Brain microvascular endothelial cell (primary cell): ENCODE data around the gene ARHGEF19.

Experiments used
- DNase-seq: peaks from one replicate; pipeline ENCODE4 v3.0.0-alpha.2; 2020
- H3K27ac ChIP-seq: fragments of 250-450 bp; sonication (Bioruptor Pico); 2 replicates; pipeline ENCODE4 v1.5.1; 2020; ENCODE audit warnings: mild to moderate bottlenecking, moderate library complexity
- H3K27me3 ChIP-seq: fragments of 250-450 bp; sonication (Bioruptor Pico); replicated peaks from 2 replicates; pipeline ENCODE4 v1.5.1; 2020; ENCODE audit warnings: mild to moderate bottlenecking
- H3K36me3 ChIP-seq: fragments of 250-450 bp; sonication (Bioruptor Pico); replicated peaks from 2 replicates; pipeline ENCODE4 v1.5.1; 2020; ENCODE audit warnings: mild to moderate bottlenecking
- H3K4me3 ChIP-seq: 2 replicates; pipeline ENCODE4 v1.5.1; 2011; ENCODE audit warnings: low read depth, mild to moderate bottlenecking, control low read depth, low read length, moderate library complexity
- in situ Hi-C: cut with HindIII; loops from 2 replicates; pipeline ENCODE4 v1.10.0; 2017; ENCODE audit warnings: low sequenced_read_pairs, low pct_ligation_motif_present
- TF ChIP-seq, protein P1 (sequence below): IDR thresholded peaks from 2 replicates; pipeline ENCODE4 v1.5.1; 2011; ENCODE audit warnings: low read depth, mild to moderate bottlenecking, moderate library complexity, low read length, control low read depth, inconsistent platforms; ENCODE audit errors: missing control alignments

The ARHGEF19 gene

DNA sequence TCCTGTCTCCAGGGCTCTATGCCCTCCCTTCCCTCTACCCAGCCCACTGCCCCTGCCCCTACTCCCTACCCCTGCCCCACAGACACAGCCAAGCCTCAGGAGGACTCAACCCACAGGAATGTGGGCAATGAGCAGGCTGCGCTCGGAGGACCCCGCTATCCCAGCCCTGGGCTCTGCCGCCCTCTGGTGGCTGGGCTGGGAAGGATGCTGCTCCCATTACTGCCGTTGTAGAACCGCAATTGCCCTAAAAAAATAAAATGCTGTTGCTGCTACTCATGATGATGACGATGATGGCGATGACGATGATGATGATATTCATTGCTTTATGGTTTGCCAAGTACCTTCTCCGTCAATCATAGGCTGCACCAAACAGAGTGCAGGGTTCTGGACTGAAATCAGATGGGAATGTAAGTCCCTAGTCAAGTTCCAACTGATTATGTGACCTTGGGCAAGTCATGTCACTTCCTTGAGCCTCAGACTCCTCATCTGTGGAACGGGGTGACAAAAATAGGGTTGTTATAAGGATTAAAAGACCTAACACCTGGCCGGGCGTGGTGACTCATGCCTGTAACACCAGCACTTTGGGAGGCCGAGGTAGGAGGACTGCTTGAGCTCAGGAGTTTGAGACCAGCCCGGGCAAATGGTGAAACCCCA, 24.6 kb downstream of the ARHGEF19 start:
- TF ChIP-seq, protein P1, sequence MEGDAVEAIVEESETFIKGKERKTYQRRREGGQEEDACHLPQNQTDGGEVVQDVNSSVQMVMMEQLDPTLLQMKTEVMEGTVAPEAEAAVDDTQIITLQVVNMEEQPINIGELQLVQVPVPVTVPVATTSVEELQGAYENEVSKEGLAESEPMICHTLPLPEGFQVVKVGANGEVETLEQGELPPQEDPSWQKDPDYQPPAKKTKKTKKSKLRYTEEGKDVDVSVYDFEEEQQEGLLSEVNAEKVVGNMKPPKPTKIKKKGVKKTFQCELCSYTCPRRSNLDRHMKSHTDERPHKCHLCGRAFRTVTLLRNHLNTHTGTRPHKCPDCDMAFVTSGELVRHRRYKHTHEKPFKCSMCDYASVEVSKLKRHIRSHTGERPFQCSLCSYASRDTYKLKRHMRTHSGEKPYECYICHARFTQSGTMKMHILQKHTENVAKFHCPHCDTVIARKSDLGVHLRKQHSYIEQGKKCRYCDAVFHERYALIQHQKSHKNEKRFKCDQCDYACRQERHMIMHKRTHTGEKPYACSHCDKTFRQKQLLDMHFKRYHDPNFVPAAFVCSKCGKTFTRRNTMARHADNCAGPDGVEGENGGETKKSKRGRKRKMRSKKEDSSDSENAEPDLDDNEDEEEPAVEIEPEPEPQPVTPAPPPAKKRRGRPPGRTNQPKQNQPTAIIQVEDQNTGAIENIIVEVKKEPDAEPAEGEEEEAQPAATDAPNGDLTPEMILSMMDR: peak; percentile 97
- no peak overlapping the region for H3K4me3 ChIP-seq
- in situ Hi-C loops: no loop called here
- no peaks in the 10 kb centered on the region for H3K36me3 ChIP-seq
- no peak overlapping the region for H3K27ac ChIP-seq
- DNase-seq: peak; percentile 77
- no peaks in the 10 kb centered on the region for H3K27me3 ChIP-seq

DNA sequence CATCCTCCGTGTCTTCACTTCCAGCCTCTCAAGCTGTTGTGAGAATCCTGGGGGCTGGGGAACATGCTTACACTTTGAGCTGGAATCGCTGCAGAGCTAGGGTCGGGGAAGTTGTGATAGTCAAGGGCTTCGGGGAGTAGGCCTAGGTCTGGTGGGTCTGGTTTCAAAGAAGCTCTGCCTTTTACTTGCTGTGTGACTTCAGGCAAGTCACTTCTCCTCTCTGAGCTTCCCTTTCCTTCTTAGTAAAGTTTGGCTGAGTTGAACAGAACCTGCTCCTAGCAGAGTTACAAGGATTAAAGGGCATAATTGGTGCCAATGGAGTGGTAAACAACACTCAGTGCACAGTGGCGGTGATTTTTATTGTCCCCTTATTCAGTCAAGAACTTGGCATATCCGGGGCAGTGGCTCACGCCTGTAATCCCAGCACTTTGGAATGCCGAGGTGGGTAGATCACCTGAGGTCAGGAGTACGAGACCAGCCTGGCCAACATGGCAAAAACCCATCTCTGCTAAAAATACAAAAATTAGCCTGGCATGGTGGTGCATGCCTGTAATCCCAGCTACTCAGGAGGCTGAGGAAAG, 25.7 kb downstream of the ARHGEF19 start:
- no peak overlapping the region for H3K27ac ChIP-seq
- in situ Hi-C loops: no loop called here
- H3K4me3 ChIP-seq: no peak overlapping the region
- no peaks in the 10 kb centered on the region for H3K27me3 ChIP-seq
- no peaks in the 10 kb centered on the region for H3K36me3 ChIP-seq
- TF ChIP-seq, protein P1: no peak
- no peak for DNase-seq

DNA sequence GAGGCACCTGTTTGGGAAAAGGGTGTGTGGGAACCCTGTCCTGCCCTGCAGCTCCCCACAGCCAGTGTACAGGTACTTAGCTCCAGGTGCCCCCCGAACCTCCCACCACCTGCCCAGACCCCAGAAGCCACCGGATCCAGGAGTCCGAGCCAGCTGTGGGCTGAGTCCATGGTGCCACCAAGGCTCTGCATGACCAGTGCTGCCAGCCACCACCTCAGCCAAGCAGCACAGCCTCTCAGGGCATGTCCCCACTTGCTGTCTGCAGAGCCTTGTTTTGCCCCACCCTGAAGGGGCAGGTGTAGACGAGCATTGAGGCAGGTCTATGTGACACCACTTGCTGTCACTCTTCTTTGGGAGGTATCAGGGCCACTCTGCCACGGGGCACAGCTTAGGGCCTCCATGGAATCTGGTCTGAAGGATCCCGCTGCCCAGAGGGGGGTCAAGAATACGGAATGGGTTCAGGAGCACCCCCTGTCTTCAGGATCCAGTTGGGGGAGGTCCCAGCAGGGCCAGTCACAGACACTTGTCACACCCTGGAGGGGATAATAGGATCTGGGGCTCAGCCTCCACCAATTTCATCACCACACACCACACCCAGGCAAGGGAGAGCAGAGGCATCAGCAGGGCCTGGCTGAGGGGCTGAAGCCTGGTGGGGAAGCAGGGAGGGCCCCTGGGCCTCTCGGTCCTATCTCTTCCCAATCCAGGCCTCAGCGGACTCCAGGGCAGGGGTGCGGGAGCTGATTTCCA, 27.7 kb downstream of the ARHGEF19 start:
- H3K27ac ChIP-seq: no peak overlapping the region
- TF ChIP-seq, protein P1: no peak
- H3K36me3 ChIP-seq: no peaks in the 10 kb centered on the region
- H3K4me3 ChIP-seq: no peak overlapping the region
- DNase-seq: no peak
- in situ Hi-C loops: no loop called here
- H3K27me3 ChIP-seq: no peaks in the 10 kb centered on the region

DNA sequence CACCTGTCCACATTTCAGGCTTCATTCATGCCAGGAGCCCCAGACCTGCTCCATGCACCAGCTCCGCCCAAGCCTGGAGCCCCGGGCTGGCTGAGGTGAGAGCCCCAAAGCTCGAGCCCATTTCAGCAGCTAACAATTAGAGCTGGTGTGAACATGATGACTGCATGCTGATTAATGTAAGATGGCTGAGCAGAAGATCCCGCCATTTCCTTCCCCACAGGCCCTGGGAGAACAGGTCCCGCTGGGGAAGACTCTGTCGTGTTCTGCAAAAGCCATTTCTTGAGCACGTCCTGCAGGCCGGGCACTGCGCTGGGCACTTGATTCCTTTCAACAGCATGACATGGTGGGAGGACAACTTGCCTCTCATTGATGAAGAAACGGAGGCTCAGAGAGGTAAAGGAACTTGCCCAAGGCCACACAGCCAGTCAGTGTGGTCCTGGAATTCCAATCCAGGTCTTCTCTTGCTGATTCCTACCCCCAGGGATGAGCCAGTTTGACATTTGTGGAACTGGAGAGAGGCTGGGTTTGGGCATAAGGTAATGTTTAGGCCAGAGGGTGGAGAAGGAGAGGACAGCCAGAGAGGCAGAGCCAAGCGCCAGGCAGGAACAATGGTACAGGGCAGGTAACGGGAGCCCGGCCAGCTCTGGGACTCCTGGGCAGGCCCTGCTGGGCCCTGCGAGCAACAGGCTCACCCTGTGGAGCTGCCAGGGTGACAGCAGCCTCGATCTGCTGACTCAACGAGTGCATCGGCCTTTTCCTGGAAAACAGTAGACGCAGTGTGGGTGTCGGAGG, 28.5 kb downstream of the ARHGEF19 start:
- TF ChIP-seq, protein P1: no peak
- Histone ChIP-seq H3K27me3 (no peaks in the 10 kb centered on the region), H3K27ac (no peak overlapping the region), H3K36me3 (no peaks in the 10 kb centered on the region), H3K4me3 (no peak overlapping the region)
- in situ Hi-C loops: no loop called here
- DNase-seq: no peak

DNA sequence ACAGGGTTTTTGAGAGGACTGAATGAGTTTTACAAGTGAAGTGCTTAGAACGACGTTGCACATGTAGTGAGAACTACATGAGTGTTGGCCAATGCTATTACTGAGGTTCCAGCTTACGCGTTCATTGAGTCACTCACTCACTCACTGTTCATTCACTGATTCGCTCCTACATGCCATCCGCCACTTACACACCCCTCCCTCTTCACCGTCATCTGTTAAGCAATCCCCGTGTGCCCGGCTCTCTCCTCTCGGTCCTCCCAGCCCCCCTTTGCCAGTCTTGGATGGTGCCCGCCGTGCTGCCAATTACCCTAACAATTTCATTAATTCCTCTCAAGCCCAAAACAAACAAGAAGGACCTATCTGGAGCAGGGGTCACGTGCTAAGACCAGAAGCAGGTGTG, 29.3 kb downstream of the ARHGEF19 start:
- TF ChIP-seq, protein P1: no peak
- H3K27ac ChIP-seq: no peak overlapping the region
- in situ Hi-C loops: no loop called here

More for the DNA sequence above, 29.3 kb downstream of the ARHGEF19 start:
- Histone ChIP-seq H3K36me3 (no peaks in the 10 kb centered on the region), H3K4me3 (no peak overlapping the region), H3K27me3 (no peaks in the 10 kb centered on the region)
- DNase-seq: peak; percentile 61
